MG63 (cell line): ENCODE results near the gene SDHB. TPM values are rescaled to one million over a fixed set of nuclear protein-coding genes. Genes with fewer than 3 reads are reported as not detected.
A peak's percentile ranks its signal among the peaks of the same experiment; 100 is the strongest.

Experiments
- DNase-seq: peaks from one replicate; pipeline ENCODE4 v3.0.0-alpha.2; 2020
- H3K27me3 ChIP-seq: fragments of 250-450 bp; sonication (Bioruptor Pico); 2 replicates; pipeline ENCODE4 v1.5.1; 2020; ENCODE audit warnings: mild to moderate bottlenecking, moderate library complexity
- H3K36me3 ChIP-seq: fragments of 250-450 bp; sonication (Bioruptor Pico); 2 replicates; pipeline ENCODE4 v1.5.1; 2020; ENCODE audit warnings: mild to moderate bottlenecking, moderate library complexity
- H3K4me3 ChIP-seq: fragments of 250-450 bp; sonication (Bioruptor Pico); 2 replicates; pipeline ENCODE4 v1.5.1; 2020; ENCODE audit warnings: mild to moderate bottlenecking, moderate library complexity
- H3K9me3 ChIP-seq: fragments of 250-450 bp; sonication (Bioruptor Pico); 2 replicates; pipeline ENCODE4 v1.5.1; 2020; ENCODE audit warnings: mild to moderate bottlenecking, moderate library complexity
- total RNA-seq: library from RNA; depleted of rRNA; stranded (reverse); fragments of >200 nt; shearing (Covaris generic); gene quantifications from 2 replicates; pipeline ENCODE4 v1.2.3, GENCODE V29; 2014; ENCODE audit warnings: low replicate concordance; rRNA removed

The SDHB gene
- 332 and 487 TPM in 2 replicates for total RNA-seq

- Histone ChIP-seq H3K4me3 (peak within 1 kb of the TSS; percentile 84), H3K36me3 (peaks cover 29% of the 10 kb centered on the region), H3K27me3 (no peaks in the 10 kb centered on the region; the same call in 1 of the 2 replicates), H3K9me3 (no peaks in the 10 kb centered on the region)
- DNase-seq = peak; percentile 98
Measured at GRCh38 chr1:17053685-17054410, at the start of gene SDHB. Gene SDHB, minus strand, starts transcription at chr1:17054032. Its CDS starts 13 bp downstream, at chr1:17054019.

DNA sequence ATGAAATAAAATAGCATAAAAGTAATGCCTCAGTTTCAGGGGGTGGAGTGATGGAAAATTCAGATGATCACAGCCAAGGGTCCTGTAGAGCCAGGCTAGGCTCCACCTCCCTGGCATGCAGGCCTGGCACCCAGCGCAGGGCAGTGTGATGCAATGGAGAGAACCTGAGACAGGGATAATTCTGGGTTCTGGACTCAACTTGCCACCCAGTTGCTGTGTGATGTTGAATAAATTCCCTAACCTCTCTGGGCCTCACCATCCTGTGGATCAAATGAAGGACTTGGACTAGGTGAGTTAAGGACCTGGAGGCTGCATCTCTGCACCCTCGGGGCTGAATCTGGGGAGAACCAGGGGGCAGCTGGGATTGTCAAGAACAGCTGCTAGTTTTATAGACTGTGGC, 48.4 kb upstream of the SDHB start:
- no peaks in the 10 kb centered on the region for H3K9me3 ChIP-seq
- H3K4me3 ChIP-seq = no peak overlapping the region
- no peaks in the 10 kb centered on the region for H3K36me3 ChIP-seq
- no peaks in the 10 kb centered on the region for H3K27me3 ChIP-seq
- no peak for DNase-seq

DNA sequence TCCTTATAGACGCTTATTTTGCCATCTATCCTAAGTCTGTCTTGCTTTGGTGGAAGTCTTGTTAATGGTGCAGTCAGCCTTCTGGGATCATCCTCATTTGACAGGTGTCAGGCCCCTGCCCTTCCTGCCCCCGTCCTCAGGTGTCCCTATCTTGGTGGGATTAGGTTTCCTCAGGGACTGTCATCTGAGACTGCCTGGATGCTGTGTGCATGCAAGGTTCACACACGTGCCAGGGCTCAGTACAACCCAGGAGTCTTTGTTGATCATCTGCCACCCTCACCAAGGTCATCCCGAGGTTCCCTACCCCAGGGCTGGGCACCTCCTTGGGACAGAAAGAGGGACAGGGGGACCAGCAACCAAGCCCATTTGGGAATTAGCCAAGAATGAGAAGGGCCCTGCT, 47.4 kb upstream of the SDHB start:
- Histone ChIP-seq H3K27me3 (no peaks in the 10 kb centered on the region), H3K9me3 (no peaks in the 10 kb centered on the region), H3K4me3 (no peak overlapping the region), H3K36me3 (no peaks in the 10 kb centered on the region)
- DNase-seq = no peak

DNA sequence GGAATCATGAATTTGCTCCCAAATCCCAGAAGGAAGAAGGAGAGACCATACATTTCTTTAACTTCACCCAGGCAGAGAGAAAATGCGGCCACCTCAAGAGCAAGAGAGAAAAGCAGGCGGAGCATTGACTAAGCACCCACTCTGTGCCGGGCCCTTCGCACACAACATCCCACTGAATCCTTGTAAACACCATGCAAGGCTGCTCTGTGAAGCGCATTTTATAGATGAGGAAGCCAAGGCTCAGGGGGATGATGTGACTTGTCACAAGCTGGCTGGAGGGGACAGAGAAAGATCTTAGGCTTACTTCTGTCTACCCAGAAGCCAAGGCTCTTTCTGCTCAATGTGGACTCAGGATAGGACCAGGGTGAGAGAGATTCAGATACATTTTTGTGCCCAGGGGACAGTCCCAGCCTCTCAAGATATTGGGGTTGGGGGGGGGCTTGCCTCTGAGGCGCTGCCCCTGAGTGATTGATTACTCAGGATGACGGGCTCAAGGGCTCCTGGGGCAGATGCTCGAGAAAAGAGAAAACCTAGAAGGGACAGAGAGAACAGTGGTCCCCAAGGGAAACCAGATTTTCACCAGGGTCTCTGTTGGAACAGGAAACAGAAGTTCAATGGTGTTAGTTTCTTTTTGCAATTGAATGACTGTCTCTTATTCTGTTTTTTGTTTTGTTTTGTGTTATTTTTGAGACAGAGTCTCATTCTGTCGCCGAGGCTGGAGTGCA, 45.9 kb upstream of the SDHB start:
- H3K9me3 ChIP-seq = no peaks in the 10 kb centered on the region
- no peak overlapping the region for H3K4me3 ChIP-seq
- no peaks in the 10 kb centered on the region for H3K27me3 ChIP-seq
- H3K36me3 ChIP-seq = no peaks in the 10 kb centered on the region
- no peak for DNase-seq

DNA sequence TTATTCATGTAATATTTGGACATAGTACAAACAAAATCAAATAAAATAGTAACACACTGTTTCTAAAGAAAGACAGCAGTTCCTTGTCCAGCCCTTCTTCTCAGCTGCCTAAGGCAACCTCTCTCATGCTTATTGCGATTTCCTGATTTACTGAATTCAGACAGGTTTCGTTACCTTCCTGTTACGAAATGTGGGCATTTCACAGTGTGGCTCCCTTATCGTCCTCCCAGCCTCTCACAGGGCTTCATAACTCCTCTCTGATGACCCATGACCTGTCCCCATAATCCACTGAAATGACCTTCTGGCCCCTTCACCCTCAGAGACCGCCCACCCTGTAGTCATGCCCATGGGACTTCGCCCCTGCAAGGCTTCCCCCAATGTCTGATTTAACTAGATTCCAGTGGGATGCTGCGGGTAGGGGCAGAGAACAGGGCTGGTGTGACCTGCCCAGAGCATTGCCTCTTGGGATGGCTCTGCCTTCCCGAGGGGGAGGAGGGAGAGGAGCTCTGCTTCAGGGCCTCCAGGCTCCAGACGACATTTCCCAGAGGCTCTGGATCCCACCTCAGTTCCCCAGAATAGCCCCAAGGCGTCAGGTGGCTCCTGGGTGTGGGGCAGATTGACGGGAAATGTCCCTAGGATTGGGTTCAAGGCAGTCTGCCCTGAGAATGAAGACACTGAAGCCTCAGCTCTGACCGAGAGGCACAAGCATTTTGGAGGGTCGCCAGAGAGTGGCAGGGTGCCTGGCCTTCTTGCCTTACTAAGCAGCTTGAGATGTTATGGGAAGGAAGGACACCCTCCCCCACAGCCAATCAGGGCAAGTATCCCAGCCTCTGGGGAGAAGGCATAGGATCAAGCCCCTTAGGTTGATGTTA, 44.9 kb upstream of the SDHB start:
- peak; percentile 80 for DNase-seq
- no peaks in the 10 kb centered on the region for H3K9me3 ChIP-seq
- no peaks in the 10 kb centered on the region for H3K36me3 ChIP-seq
- H3K4me3 ChIP-seq = no peak overlapping the region
- no peaks in the 10 kb centered on the region for H3K27me3 ChIP-seq

DNA sequence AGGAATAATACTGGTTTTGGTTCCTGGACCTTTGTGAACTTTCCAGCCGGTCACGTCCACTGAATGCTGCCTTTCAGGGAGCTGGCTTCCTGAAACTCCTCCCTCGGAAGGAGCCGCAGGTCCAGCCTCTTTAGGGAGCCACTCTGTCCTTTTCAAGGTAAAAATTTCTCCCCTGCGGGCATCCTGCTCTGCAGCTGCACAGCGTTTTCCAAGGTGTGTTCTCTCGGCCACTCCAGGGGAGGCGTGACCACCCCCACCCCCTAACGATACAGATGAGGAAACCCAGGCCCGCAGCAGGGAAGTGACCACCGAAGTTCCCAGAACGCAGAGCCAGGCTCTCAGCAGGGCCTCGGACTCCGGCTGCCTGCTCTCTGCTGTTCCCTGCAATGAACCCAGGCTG, 44.0 kb upstream of the SDHB start:
- no peak for DNase-seq

DNA sequence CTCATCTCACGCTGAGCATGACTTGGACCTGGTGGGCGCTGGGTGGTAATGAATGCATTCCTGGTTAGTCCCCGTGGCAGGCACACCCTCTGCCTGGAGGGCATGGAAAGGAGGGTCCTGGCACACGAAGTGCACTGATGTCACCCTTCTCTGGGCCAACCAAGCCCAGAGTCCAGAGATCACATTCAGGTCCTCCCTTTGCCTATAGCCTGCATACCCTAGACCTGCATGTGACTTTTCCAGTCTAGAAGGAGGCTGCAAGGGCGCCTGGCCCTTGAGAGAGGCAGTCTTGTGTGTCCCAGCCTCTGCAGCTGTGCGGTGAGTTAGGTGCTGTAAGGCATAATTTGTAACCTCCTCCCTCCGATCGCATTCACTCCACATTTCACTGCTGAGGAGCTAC, 43.3 kb upstream of the SDHB start:
- no peak for DNase-seq
- Histone ChIP-seq H3K4me3 (no peak overlapping the region), H3K9me3 (peaks cover 4% of the 10 kb centered on the region; the same call in 1 of the 2 replicates), H3K27me3 (no peaks in the 10 kb centered on the region), H3K36me3 (no peaks in the 10 kb centered on the region)

More for the DNA sequence above, 44.0 kb upstream of the SDHB start:
- Histone ChIP-seq H3K4me3 (no peak overlapping the region), H3K27me3 (no peaks in the 10 kb centered on the region), H3K9me3 (no peaks in the 10 kb centered on the region), H3K36me3 (no peaks in the 10 kb centered on the region)

DNA sequence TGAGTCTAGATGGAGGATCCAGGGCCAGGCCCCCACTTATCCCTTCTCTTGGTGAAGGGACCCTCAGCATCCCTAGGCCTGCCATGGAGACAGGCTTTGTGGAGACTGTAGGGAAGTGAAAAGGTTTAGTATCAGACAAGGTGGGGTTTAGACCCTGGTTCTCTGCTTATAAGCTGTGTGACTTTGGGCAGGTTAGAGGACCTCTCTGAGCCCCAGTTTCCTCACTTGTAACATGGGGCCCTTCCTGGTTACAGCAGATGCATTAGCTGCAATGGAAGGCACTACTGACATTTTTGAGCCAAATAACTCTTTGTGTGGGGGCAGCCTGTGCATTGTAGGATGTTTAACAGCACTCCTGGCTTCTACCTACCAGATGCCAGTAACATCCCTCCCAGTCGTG, 42.8 kb upstream of the SDHB start:
- no peaks in the 10 kb centered on the region for H3K36me3 ChIP-seq
- H3K4me3 ChIP-seq = no peak overlapping the region
- H3K9me3 ChIP-seq = peaks cover 4% of the 10 kb centered on the region; the same call in 1 of the 2 replicates
- no peaks in the 10 kb centered on the region for H3K27me3 ChIP-seq
- DNase-seq = no peak

- H3K36me3 ChIP-seq = no peaks in the 10 kb centered on the region
- no peak for DNase-seq
- no peaks in the 10 kb centered on the region for H3K27me3 ChIP-seq
- H3K9me3 ChIP-seq = peaks cover 4% of the 10 kb centered on the region; the same call in 1 of the 2 replicates
- no peak overlapping the region for H3K4me3 ChIP-seq
Measured at GRCh38 chr1:17095141-17095540, 41.3 kb upstream of the SDHB start.

- Histone ChIP-seq H3K36me3 (no peaks in the 10 kb centered on the region), H3K27me3 (no peaks in the 10 kb centered on the region), H3K9me3 (peaks cover 4% of the 10 kb centered on the region; the same call in 1 of the 2 replicates), H3K4me3 (no peak overlapping the region)
- no peak for DNase-seq
Measured at GRCh38 chr1:17094664-17095063, 40.8 kb upstream of the SDHB start.

GRCh38 chr1:17093822-17094393, 40.1 kb upstream of the SDHB start:
- DNase-seq = no peak
- Histone ChIP-seq H3K27me3 (no peaks in the 10 kb centered on the region), H3K9me3 (peaks cover 4% of the 10 kb centered on the region; the same call in 1 of the 2 replicates), H3K4me3 (no peak overlapping the region), H3K36me3 (no peaks in the 10 kb centered on the region)

GRCh38 chr1:17091252-17091651, 37.4 kb upstream of the SDHB start:
- Histone ChIP-seq H3K27me3 (no peaks in the 10 kb centered on the region), H3K4me3 (no peak overlapping the region), H3K36me3 (no peaks in the 10 kb centered on the region), H3K9me3 (peaks cover 4% of the 10 kb centered on the region; the same call in 1 of the 2 replicates)
- DNase-seq = no peak

DNA sequence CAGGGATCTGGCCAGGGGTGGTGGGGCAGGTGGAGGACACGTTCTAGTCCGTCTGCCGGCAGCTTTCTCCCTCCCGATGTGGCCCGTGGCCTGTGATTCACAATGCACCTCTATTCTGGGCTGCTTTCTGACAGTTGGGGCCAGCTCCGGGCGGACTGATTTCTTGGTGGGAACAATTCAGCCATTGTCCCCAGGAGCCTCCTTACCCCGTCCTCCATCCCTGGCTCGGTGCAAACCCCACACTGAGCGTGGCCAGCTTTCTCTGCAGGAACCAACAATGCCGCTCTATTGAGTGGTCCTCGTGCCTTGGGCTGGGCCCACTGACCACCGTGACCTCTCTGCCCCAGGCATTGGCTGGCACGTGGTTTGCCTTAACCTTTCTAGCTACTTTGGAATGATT, 35.7 kb upstream of the SDHB start:
- H3K4me3 ChIP-seq = no peak overlapping the region
- peaks cover 4% of the 10 kb centered on the region; the same call in 1 of the 2 replicates for H3K9me3 ChIP-seq
- H3K36me3 ChIP-seq = no peaks in the 10 kb centered on the region
- no peak for DNase-seq
- no peaks in the 10 kb centered on the region for H3K27me3 ChIP-seq

GRCh38 chr1:17086751-17087150, 32.9 kb upstream of the SDHB start:
- Histone ChIP-seq H3K27me3 (no peaks in the 10 kb centered on the region), H3K4me3 (no peak overlapping the region), H3K9me3 (no peaks in the 10 kb centered on the region), H3K36me3 (no peaks in the 10 kb centered on the region)
- no peak for DNase-seq

GRCh38 chr1:17084787-17085186, 31.0 kb upstream of the SDHB start:
- no peak overlapping the region for H3K4me3 ChIP-seq
- H3K9me3 ChIP-seq = no peaks in the 10 kb centered on the region
- no peaks in the 10 kb centered on the region for H3K36me3 ChIP-seq
- no peaks in the 10 kb centered on the region for H3K27me3 ChIP-seq
- no peak for DNase-seq

- H3K27me3 ChIP-seq = no peaks in the 10 kb centered on the region
- H3K4me3 ChIP-seq = no peak overlapping the region
- H3K36me3 ChIP-seq = no peaks in the 10 kb centered on the region
- no peak for DNase-seq
- H3K9me3 ChIP-seq = no peaks in the 10 kb centered on the region
Measured at GRCh38 chr1:17082761-17083160, 28.9 kb upstream of the SDHB start.
